Measurements from ENCODE around the gene MAK.

DNA sequence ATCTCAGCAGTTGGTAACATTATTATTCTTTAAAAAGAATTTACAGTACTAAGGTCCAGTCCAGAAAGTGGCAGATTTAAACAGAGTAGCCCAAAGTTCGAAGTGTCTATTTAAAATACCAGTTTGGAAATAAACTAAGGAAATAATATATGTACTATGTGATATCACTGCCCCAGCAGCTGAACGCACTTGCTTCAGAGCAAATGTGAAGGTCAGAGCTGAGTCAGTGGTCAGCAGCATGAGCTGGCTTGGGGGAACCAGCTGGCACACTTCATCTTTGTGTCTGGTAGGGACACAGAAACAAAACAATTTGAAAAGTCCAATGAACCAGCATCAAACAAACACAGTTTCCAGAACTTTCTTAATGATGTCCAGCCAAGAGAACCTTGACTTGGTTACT lies 75.3 kb downstream of the MAK start:
- TF ChIP-seq EZH2 (IDR thresholded peaks at IDR 0.05): no peak
- no peak for TF ChIP-seq POLR2AphosphoS5 (IDR thresholded peaks at IDR 0.05; ENCODE audit: borderline replicate concordance, low read depth, low read length)
- TF ChIP-seq FOXP2 (optimal IDR thresholded peaks at IDR 0.05; ENCODE audit: control extremely low read depth, extremely low read length, insufficient read depth): no peak
